Testis (tissue), 2 donors: Measurements from ENCODE around the gene TASL.

ENCODE experiments used
- POLR2A ChIP-seq: fragments of 450-650 bp; IDR thresholded peaks from one replicate; pipeline ENCODE4 v1.6.1; 2017; ENCODE audit warnings: antibody characterized with exemption, mild to moderate bottlenecking, moderate library complexity
- TF ChIP-seq, protein P1 (sequence below), 3 experiments: fragments of 450-650 bp in 2 of 3; fragments of 200-600 bp in 1 of 3; sonication (generic) in 1 of 3; IDR thresholded peaks; one replicate each; pipeline ENCODE4 v1.5.1; 2016 to 2019; ENCODE audit warnings: antibody characterized with exemption in 3 of 3, mild to moderate bottlenecking in 2 of 3, moderate library complexity in 1 of 3

DNA sequence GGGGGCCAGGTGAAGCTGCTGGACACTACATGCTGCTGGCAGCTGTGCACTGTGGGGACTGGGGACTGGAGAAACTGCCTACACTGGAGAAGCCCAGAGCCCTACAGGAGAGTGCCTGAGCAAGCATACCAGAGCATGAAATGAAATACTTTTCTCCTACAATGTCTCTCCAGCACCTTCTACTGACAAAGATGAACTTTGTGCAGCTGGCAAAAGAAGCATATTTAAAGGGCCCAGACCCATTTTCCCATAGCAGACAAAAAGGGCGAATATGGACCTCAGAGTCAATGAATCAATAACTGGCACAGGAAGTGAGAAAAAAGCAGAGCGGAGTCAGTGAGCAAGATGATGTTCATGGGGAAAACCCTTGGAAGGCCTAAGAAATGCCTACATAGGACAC is 44.8 kb upstream of the TASL start:
- TF ChIP-seq, protein P1, sequence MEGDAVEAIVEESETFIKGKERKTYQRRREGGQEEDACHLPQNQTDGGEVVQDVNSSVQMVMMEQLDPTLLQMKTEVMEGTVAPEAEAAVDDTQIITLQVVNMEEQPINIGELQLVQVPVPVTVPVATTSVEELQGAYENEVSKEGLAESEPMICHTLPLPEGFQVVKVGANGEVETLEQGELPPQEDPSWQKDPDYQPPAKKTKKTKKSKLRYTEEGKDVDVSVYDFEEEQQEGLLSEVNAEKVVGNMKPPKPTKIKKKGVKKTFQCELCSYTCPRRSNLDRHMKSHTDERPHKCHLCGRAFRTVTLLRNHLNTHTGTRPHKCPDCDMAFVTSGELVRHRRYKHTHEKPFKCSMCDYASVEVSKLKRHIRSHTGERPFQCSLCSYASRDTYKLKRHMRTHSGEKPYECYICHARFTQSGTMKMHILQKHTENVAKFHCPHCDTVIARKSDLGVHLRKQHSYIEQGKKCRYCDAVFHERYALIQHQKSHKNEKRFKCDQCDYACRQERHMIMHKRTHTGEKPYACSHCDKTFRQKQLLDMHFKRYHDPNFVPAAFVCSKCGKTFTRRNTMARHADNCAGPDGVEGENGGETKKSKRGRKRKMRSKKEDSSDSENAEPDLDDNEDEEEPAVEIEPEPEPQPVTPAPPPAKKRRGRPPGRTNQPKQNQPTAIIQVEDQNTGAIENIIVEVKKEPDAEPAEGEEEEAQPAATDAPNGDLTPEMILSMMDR (IDR thresholded peaks at IDR 0.05), result no peak
- TF ChIP-seq POLR2A, result no peak
